Testis (tissue), 3 donors: Measurements from ENCODE around the gene TACR1. TPM values are rescaled to one million over a fixed set of nuclear protein-coding genes. Genes with fewer than 3 reads are reported as not detected.
"Not testable (repeated sequence)": the region's sequence is repeated elsewhere in the genome, so short reads cannot be mapped to it uniquely, and the experiment has no call there.

Source experiments
- DNase-seq: peaks from one replicate; pipeline ENCODE4 v3.0.0-alpha.2; 2019
- H3K27ac ChIP-seq, 2 donors: fragments of 200-600 bp; sonication (generic); one replicate each; pipeline ENCODE4 v1.5.1; 2019
- H3K27me3 ChIP-seq: fragments of 200-600 bp; sonication (generic); one replicate; pipeline ENCODE4 v1.5.1; 2019
- H3K36me3 ChIP-seq: fragments of 200-600 bp; sonication (generic); one replicate; pipeline ENCODE4 v1.5.1; 2017; ENCODE audit warnings: low read depth; ENCODE audit errors: missing control alignments
- H3K4me1 ChIP-seq: fragments of 200-600 bp; sonication (generic); one replicate; pipeline ENCODE4 v1.5.1; 2019
- H3K4me3 ChIP-seq, 2 donors: fragments of 200-600 bp; sonication (generic); one replicate each; pipeline ENCODE4 v1.5.1; 2017 to 2019
- H3K9me3 ChIP-seq: fragments of 200-600 bp; sonication (generic); one replicate; pipeline ENCODE4 v1.5.1; 2017
- CTCF ChIP-seq, 3 experiments: fragments of 450-650 bp in 2 of 3; fragments of 200-600 bp in 1 of 3; sonication (generic) in 1 of 3; IDR thresholded peaks; one replicate each; pipeline ENCODE4 v1.5.1; 2016 to 2019; ENCODE audit warnings: antibody characterized with exemption in 3 of 3, mild to moderate bottlenecking in 2 of 3, moderate library complexity in 1 of 3
- POLR2A ChIP-seq: fragments of 450-650 bp; IDR thresholded peaks from one replicate; pipeline ENCODE4 v1.6.1; 2017; ENCODE audit warnings: antibody characterized with exemption, mild to moderate bottlenecking, moderate library complexity
- WGBS, 2 donors: methylation state at CpG; one replicate each; pipeline ENCODE4 v1.1.5; 2018; 5-methylcytosine and 5-hydroxymethylcytosine counted together
- intact Hi-C: fragments of 100-400 bp; cut with DNase I; formaldehyde crosslinking; loops from one replicate; pipeline ENCODE4 v1.15.1; 2023; ENCODE audit warnings: low total_unique reads
- polyA plus RNA-seq: library from polyadenylated mRNA; stranded (reverse); fragments of 350-450 nt; fragmentation: Illumina TruSeq; extraction: RNeasy Lipid Tissue Mini Kit (QIAGEN cat#74804); gene quantifications from one replicate; pipeline ENCODE4 v1.2.3, GENCODE V29; 2014; ENCODE audit warnings: low read depth, low replicate concordance; ENCODE audit not compliant: insufficient read depth
- total RNA-seq, 2 donors: library from RNA; depleted of rRNA; stranded (reverse); fragments of >200 nt; gene quantifications; one replicate each; pipeline ENCODE4 v1.2.3, GENCODE V29; 2016

Gene TACR1
- total and polyA plus RNA-seq, 3 donors from 2014 or later: 0.06 to 0.47 (median 0.38) TPM

DNA sequence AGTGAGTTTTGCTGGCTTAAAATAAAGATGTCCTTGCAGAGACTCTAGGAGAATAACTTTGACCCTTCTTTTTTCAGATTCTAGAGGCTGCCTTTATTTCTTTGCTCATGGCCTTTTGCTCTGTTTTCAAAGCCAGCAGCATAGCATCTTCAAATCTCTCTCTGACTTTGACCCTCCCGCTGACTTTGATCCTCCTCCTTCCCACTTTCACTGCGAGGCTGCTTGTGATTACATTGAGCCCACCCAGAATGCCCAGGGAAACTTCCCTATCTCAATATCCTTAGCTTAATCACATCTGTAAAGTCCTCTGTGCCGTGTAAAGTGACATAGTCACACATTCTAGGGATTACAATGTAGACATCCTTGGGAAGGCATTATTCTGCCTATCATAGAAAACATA lies 23.9 kb downstream of the TACR1 start:
- Histone ChIP-seq H3K27me3 (no peaks in the 10 kb centered on the region), H3K4me1 (no peaks in the 10 kb centered on the region), H3K9me3 (no peaks in the 10 kb centered on the region), H3K4me3 (no peak overlapping the region), H3K36me3 (no peaks in the 10 kb centered on the region), H3K27ac (no peak overlapping the region)
- WGBS, 2 donors: 65 to 77% methylated on average over 3 of the region's 3 CpGs
- no peak for DNase-seq
- intact Hi-C loops: no loop called here
- TF ChIP-seq POLR2A: no peak
- TF ChIP-seq CTCF (IDR thresholded peaks at IDR 0.05): no peak

- Histone ChIP-seq H3K9me3 (no peaks in the 10 kb centered on the region), H3K4me1 (no peaks in the 10 kb centered on the region), H3K27ac (no peak overlapping the region), H3K36me3 (no peaks in the 10 kb centered on the region), H3K4me3 (no peak overlapping the region), H3K27me3 (no peaks in the 10 kb centered on the region)
- 81 to 97% methylated on average over 2 of the region's 2 CpGs for WGBS, 2 donors
- TF ChIP-seq POLR2A (no peak), CTCF (IDR thresholded peaks at IDR 0.05) (no peak)
- intact Hi-C loops: no loop called here
- no peak for DNase-seq
These were observed 24.3 kb downstream of the TACR1 start for GRCh38 chr2:75174981-75175380.

GRCh38 chr2:75174519-75174918 lies 24.8 kb downstream of the TACR1 start:
- Histone ChIP-seq H3K27me3 (no peaks in the 10 kb centered on the region), H3K4me3 (no peak overlapping the region), H3K27ac (no peak overlapping the region), H3K4me1 (no peaks in the 10 kb centered on the region), H3K36me3 (no peaks in the 10 kb centered on the region), H3K9me3 (no peaks in the 10 kb centered on the region)
- WGBS, 2 donors: 75 to 85% methylated on average over 2 of the region's 2 CpGs
- intact Hi-C loops: no loop called here
- no peak for DNase-seq
- no peak for TF ChIP-seq POLR2A
- TF ChIP-seq CTCF (IDR thresholded peaks at IDR 0.05): no peak

GRCh38 chr2:75173740-75174139 lies 25.6 kb downstream of the TACR1 start:
- no peak for TF ChIP-seq CTCF (IDR thresholded peaks at IDR 0.05)
- TF ChIP-seq POLR2A: no peak
- H3K4me1 ChIP-seq: no peaks in the 10 kb centered on the region
- no peaks in the 10 kb centered on the region for H3K9me3 ChIP-seq
- H3K4me3 ChIP-seq: no peak overlapping the region
- H3K36me3 ChIP-seq: no peaks in the 10 kb centered on the region
- intact Hi-C loops: no loop called here
- no peaks in the 10 kb centered on the region for H3K27me3 ChIP-seq
- no peak overlapping the region for H3K27ac ChIP-seq
- no peak for DNase-seq

DNA sequence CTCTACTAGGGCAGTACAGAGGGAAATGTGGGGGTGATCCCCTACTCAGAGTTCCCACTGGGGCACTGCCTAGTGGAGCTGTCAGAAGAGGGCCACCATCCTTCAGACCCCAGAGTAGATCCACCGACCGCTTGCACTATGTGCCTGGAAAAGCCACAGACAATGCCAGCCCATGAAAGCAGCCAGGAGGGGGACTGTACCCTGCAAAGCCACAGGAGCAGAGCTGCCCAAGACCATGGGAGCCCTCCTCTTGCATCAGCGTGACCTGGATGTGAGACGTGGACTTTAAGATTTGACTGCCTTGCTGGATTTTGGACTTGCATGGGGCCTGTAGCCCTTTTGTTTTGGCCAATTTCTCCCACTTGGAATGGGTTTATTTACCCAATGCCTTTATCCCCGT lies 27.9 kb downstream of the TACR1 start:
- DNase-seq, H3K36me3 ChIP-seq, H3K4me1 ChIP-seq, H3K9me3 ChIP-seq, H3K27me3 ChIP-seq, intact Hi-C loops, H3K27ac ChIP-seq, H3K4me3 ChIP-seq: not testable (repeated sequence)
- WGBS, 2 donors: 85 to 97% methylated on average over 5 of the region's 5 CpGs
